IMR-90 (cell line): ENCODE results near the gene CERS6. TPM values are rescaled to one million over a fixed set of nuclear protein-coding genes. Genes with fewer than 3 reads are reported as not detected.

Source experiments
- ATAC-seq: fragments of 200-7000 bp; cut with Tn5 transposase; 2 replicates; pipeline ENCODE4 v1.9.1; 2020; ENCODE audit warnings: low read depth, mild to moderate bottlenecking, moderate library complexity
- BruUV-seq: library from RNA; stranded (reverse); fragments of 400-500 nt; replicated peaks from 2 replicates; lab custom pipeline; 2021; lab: Mats Ljungman, UMichigan
- CTCF ChIA-PET: fragments of 300-600 bp; formaldehyde crosslinking; extraction: SDS; loops from one replicate; lab custom pipeline; 2021; ENCODE audit warnings: antibody characterized with exemption; lab: Yijun Ruan, JAX
- POLR2A ChIA-PET: fragments of 300-600 bp; sonication (Branson Sonifier 250); formaldehyde crosslinking; loops from one replicate; lab custom pipeline; 2022; ENCODE audit warnings: antibody characterized with exemption; ENCODE audit not compliant: unreplicated experiment; lab: Charles Lee
- DNase-seq: peaks from one replicate; pipeline ENCODE4 v3.0.0; 2013
- H2AFZ ChIP-seq: replicated peaks from 2 replicates; pipeline ENCODE3; 2013; ENCODE audit warnings: low read length, mild to moderate bottlenecking; ENCODE audit not compliant: poor library complexity
- H2AK5ac ChIP-seq: 2 replicates; pipeline ENCODE4 v1.6.1; 2013; ENCODE audit warnings: low read depth, low read length, inconsistent platforms
- H2AK9ac ChIP-seq: replicated peaks from 2 replicates; pipeline ENCODE3; 2013; ENCODE audit warnings: mild to moderate bottlenecking, low read depth, low read length, moderate library complexity; ENCODE audit not compliant: poor library complexity
- H2BK120ac ChIP-seq: 2 replicates; pipeline ENCODE4 v1.6.1; 2013; ENCODE audit warnings: low read depth, low read length, inconsistent platforms
- H2BK15ac ChIP-seq: 3 replicates; pipeline ENCODE4 v1.6.1; 2013; ENCODE audit warnings: low read depth, low read length, inconsistent platforms
- H2BK20ac ChIP-seq: 2 replicates; pipeline ENCODE4 v1.6.1; 2013; ENCODE audit warnings: low read depth, mild to moderate bottlenecking, inconsistent platforms, low read length, moderate library complexity
- H2BK5ac ChIP-seq: 2 replicates; pipeline ENCODE4 v1.6.1; 2013; ENCODE audit warnings: mild to moderate bottlenecking, low read depth, low read length, inconsistent platforms; ENCODE audit not compliant: poor library complexity, severe bottlenecking
- H3K14ac ChIP-seq: replicated peaks from 2 replicates; pipeline ENCODE4 v1.6.1; 2013; ENCODE audit warnings: low read depth, low read length, inconsistent platforms
- H3K18ac ChIP-seq: 2 replicates; pipeline ENCODE4 v1.6.1; 2013; ENCODE audit warnings: low read depth, low read length, control low read depth
- H3K23ac ChIP-seq: 2 replicates; pipeline ENCODE4 v1.6.1; 2013; ENCODE audit warnings: low read depth, low read length, inconsistent platforms
- H3K27ac ChIP-seq: 2 replicates; pipeline ENCODE4 v1.5.1; 2013; ENCODE audit warnings: mild to moderate bottlenecking, control low read depth, low read length; ENCODE audit not compliant: insufficient read depth
- H3K27me3 ChIP-seq: 2 replicates; pipeline ENCODE4 v1.6.1; 2013; ENCODE audit warnings: low read length; ENCODE audit not compliant: control insufficient read depth, insufficient read depth
- H3K36me3 ChIP-seq: 2 replicates; pipeline ENCODE4 v1.6.1; 2013; ENCODE audit warnings: low read length, mixed read lengths; ENCODE audit not compliant: control insufficient read depth, insufficient read depth
- H3K4ac ChIP-seq: 2 replicates; pipeline ENCODE4 v1.6.1; 2013; ENCODE audit warnings: low read depth, low read length, inconsistent platforms
- H3K4me1 ChIP-seq: 2 replicates; pipeline ENCODE4 v1.6.1; 2013; ENCODE audit warnings: low read length, mixed read lengths; ENCODE audit not compliant: control insufficient read depth, insufficient read depth
- H3K4me2 ChIP-seq: 2 replicates; pipeline ENCODE4 v1.6.1; 2013; ENCODE audit warnings: low read depth, mild to moderate bottlenecking, control low read depth, low read length, moderate library complexity
- H3K4me3 ChIP-seq: 2 replicates; pipeline ENCODE4 v1.5.1; 2013; ENCODE audit warnings: low read depth, mild to moderate bottlenecking, control low read depth, low read length, moderate library complexity; ENCODE audit not compliant: insufficient read depth
- H3K56ac ChIP-seq: 2 replicates; pipeline ENCODE4 v1.6.1; 2013; ENCODE audit warnings: low read length, inconsistent platforms; ENCODE audit not compliant: insufficient read depth; ENCODE audit errors: extremely low read depth
- H3K79me1 ChIP-seq, 2 experiments: 2 replicates each; pipeline ENCODE4 v1.6.1; 2013; ENCODE audit warnings: low read length in 2 of 2, inconsistent platforms in 1 of 2, low read depth in 1 of 2
- H3K9ac ChIP-seq: 2 replicates; pipeline ENCODE4 v1.6.1; 2013; ENCODE audit warnings: low read depth, low read length, control low read depth
- H3K9me1 ChIP-seq: 2 replicates; pipeline ENCODE4 v1.6.1; 2013; ENCODE audit warnings: low read length, inconsistent platforms; ENCODE audit not compliant: insufficient read depth
- H3K9me3 ChIP-seq: 2 replicates; pipeline ENCODE4 v1.6.1; 2013; ENCODE audit warnings: low read length; ENCODE audit not compliant: control insufficient read depth, insufficient read depth
- H4K20me1 ChIP-seq: 2 replicates; pipeline ENCODE4 v1.6.1; 2013; ENCODE audit warnings: low read length, inconsistent platforms; ENCODE audit not compliant: insufficient read depth
- H4K5ac ChIP-seq: 2 replicates; pipeline ENCODE4 v1.6.1; 2013; ENCODE audit warnings: mild to moderate bottlenecking, low read depth, low read length, control low read depth
- H4K8ac ChIP-seq, 2 experiments: 2 replicates each; pipeline ENCODE4 v1.6.1; 2013; ENCODE audit warnings: low read depth in 2 of 2, low read length in 2 of 2, control low read depth in 1 of 2, inconsistent platforms in 1 of 2
- H4K91ac ChIP-seq: 2 replicates; pipeline ENCODE4 v1.6.1; 2013; ENCODE audit warnings: low read depth, low read length, inconsistent platforms; ENCODE audit not compliant: insufficient read depth
- CEBPB ChIP-seq: IDR thresholded peaks from 2 replicates; pipeline ENCODE4 v1.6.1; 2012; ENCODE audit warnings: low read depth, low read length, improper control_type of control experiment
- RCOR1 ChIP-seq: IDR thresholded peaks from 2 replicates; pipeline ENCODE4 v1.6.1; 2012; ENCODE audit warnings: mild to moderate bottlenecking, low read length, improper control_type of control experiment; ENCODE audit not compliant: insufficient replicate concordance
- SMC3 ChIP-seq: fragments of 150-350 bp; IDR thresholded peaks from 2 replicates; pipeline ENCODE4 v1.6.1; 2016; ENCODE audit warnings: low read depth, mild to moderate bottlenecking, antibody characterized with exemption, low read length, moderate library complexity
- WGBS, 2 experiments: methylation state at CpG; one replicate each; pipeline versions ENCODE4 v1.1.5 to v1.1.7; 2013; ENCODE audit warnings: missing lambda C conversion rate in 2 of 2; ENCODE audit not compliant: insufficient read length in 1 of 2; ENCODE audit errors: extremely low coverage in 2 of 2; 5-methylcytosine and 5-hydroxymethylcytosine counted together
- dilution Hi-C: fragments of 300-500 bp; cut with HindIII; formaldehyde crosslinking; loops from one replicate; pipeline ENCODE4 v1.14.3; 2018; ENCODE audit warnings: low sequenced_read_pairs; ENCODE audit not compliant: unreplicated experiment
- in situ Hi-C: fragments of 300-500 bp; cut with MboI; formaldehyde crosslinking; loops from 3 replicates; pipeline ENCODE4 v1.14.3; 2019; ENCODE audit warnings: low sequenced_read_pairs, inconsistent platforms, mixed read lengths
- intact Hi-C: fragments of 100-400 bp; cut with micrococcal nuclease; formaldehyde crosslinking; loops from 2 replicates; pipeline ENCODE4 v1.10.0; 2022
- polyA plus RNA-seq, 3 experiments: library from polyadenylated mRNA; depleted of rRNA; stranded (reverse); fragments of >200 nt; gene quantifications; 2 replicates each; pipeline ENCODE4 v1.2.3, GENCODE V29; 2012; ENCODE audit warnings: low replicate concordance in 1 of 3
- total RNA-seq: library from RNA; depleted of rRNA; stranded (reverse); fragments of >200 nt; gene quantifications from 2 replicates; pipeline ENCODE4 v1.2.3, GENCODE V29; 2012

Gene CERS6
- total and polyA plus RNA-seq, 2 of the 4 experiments (the other 2 are of a cell fraction) = 2.1 to 5.7 TPM

GRCh38 chr2:168603439-168603961 is 147.4 kb downstream of the CERS6 start:
- no peak overlapping the region for H2BK15ac ChIP-seq
- WGBS, 2 experiments = 83% methylated on average over 1 of the region's 4 CpGs; no CpG with 5 or more reads in 1 of the 2 experiments
- TF ChIP-seq SMC3 (no peak), CEBPB (peak; percentile 11; the same call in 1 of the 2 replicates), RCOR1 (no peak)
- no peak overlapping the region for H3K4me3 ChIP-seq
- H3K9me1 ChIP-seq = no peaks in the 10 kb centered on the region
- H3K9ac ChIP-seq = no peak overlapping the region
- H4K91ac ChIP-seq = no peak overlapping the region
- no peak overlapping the region for H3K23ac ChIP-seq
- ATAC-seq = no peak
- no peak overlapping the region for H4K5ac ChIP-seq
- no peak overlapping the region for H3K14ac ChIP-seq
- no peak overlapping the region for H2AFZ ChIP-seq
- no peaks in the 10 kb centered on the region for H4K20me1 ChIP-seq
- dilution Hi-C loops (no loop called here), in situ Hi-C loops (no loop called here), intact Hi-C loops (no loop called here)
- H3K56ac ChIP-seq = no peak overlapping the region
- H2BK5ac ChIP-seq = no peak overlapping the region
- no peak overlapping the region for H2BK20ac ChIP-seq
- H3K9me3 ChIP-seq = peaks cover 3% of the 10 kb centered on the region; the same call in 1 of the 2 replicates
- no peak overlapping the region for H4K8ac ChIP-seq
- no peak overlapping the region for H2AK5ac ChIP-seq
- ChIA-PET CTCF (interaction anchor here (0.5 kb wide), 1 partner anchor 891 kb away, joined by 3 read pairs; no protein-coding TSS in a partner anchor), POLR2A (no interaction called here)
- H3K36me3 ChIP-seq = no peaks in the 10 kb centered on the region
- DNase-seq = peak; percentile 27
- H3K4me1 ChIP-seq = no peaks in the 10 kb centered on the region
- no peak overlapping the region for H2AK9ac ChIP-seq
- no peak overlapping the region for H3K27ac ChIP-seq
- no peak overlapping the region for H3K4me2 ChIP-seq
- H3K4ac ChIP-seq = no peak overlapping the region
- H3K18ac ChIP-seq = no peak overlapping the region
- no peaks in the 10 kb centered on the region for H3K79me1 ChIP-seq
- no peaks in the 10 kb centered on the region for H3K27me3 ChIP-seq
- BruUV-seq = no TSS peak
- H2BK120ac ChIP-seq = no peak overlapping the region
